MM.1S (cell line): ENCODE measurements around the gene HHIP.

ENCODE experiments used
- EZH2 ChIP-seq: fragments of 300-600 bp; sonication (generic); optimal IDR thresholded peaks from 2 replicates; pipeline ENCODE3; 2017; ENCODE audit warnings: low read depth, mild to moderate bottlenecking, antibody characterized with exemption, low read length, mixed read lengths
- EZH2phosphoT487 ChIP-seq: fragments of 300-600 bp; sonication (generic); IDR thresholded peaks from 2 replicates; pipeline ENCODE4 v1.6.1; 2018; ENCODE audit warnings: antibody characterized with exemption, low read length
- TF ChIP-seq, protein P1 (sequence below): fragments of 300-600 bp; sonication (generic); IDR thresholded peaks from 2 replicates; pipeline ENCODE4 v1.5.1; 2016; ENCODE audit warnings: antibody characterized with exemption, low read length, mixed read lengths

DNA sequence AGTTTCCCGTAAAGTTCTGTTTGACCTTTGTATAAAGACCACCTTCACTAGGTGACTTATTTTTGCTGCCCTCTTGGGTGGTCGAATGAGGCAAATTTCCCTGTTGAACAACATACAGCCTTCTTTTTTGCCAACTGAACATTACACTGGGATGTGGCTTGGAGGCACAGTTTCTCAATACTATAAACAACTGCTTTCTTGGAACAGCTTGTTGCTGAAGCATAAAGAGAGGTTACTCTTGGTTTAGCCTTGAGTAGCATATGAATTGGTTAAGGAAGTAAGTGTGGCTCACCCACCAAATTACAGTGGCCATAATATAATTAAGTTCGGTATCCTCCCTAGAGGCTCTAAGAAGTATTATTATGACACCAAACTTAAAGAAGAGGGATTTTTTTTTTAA, 40.0 kb downstream of the HHIP start:
- TF ChIP-seq, protein P1, sequence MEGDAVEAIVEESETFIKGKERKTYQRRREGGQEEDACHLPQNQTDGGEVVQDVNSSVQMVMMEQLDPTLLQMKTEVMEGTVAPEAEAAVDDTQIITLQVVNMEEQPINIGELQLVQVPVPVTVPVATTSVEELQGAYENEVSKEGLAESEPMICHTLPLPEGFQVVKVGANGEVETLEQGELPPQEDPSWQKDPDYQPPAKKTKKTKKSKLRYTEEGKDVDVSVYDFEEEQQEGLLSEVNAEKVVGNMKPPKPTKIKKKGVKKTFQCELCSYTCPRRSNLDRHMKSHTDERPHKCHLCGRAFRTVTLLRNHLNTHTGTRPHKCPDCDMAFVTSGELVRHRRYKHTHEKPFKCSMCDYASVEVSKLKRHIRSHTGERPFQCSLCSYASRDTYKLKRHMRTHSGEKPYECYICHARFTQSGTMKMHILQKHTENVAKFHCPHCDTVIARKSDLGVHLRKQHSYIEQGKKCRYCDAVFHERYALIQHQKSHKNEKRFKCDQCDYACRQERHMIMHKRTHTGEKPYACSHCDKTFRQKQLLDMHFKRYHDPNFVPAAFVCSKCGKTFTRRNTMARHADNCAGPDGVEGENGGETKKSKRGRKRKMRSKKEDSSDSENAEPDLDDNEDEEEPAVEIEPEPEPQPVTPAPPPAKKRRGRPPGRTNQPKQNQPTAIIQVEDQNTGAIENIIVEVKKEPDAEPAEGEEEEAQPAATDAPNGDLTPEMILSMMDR, result no peak
- TF ChIP-seq EZH2phosphoT487, result no peak
- TF ChIP-seq EZH2, result no peak
